ENCODE data around the gene HBEGF.
"Not testable (repeated sequence)": the region's sequence is repeated elsewhere in the genome, so short reads cannot be mapped to it uniquely, and the experiment has no call there.

The HBEGF gene

GRCh38 chr5:140360681-140361479, 14.5 kb upstream of the HBEGF start:
- DNase-seq, result no peak

- no peak for DNase-seq
Measured at GRCh38 chr5:140360101-140360500, 13.7 kb upstream of the HBEGF start, which contains the start of gene SLC4A9. SLC4A9 (plus strand) TSS chr5:140360194; CDS start chr5:140360237, 43 bp downstream.

- DNase-seq, result no peak
Measured at GRCh38 chr5:140358738-140359310, 12.4 kb upstream of the HBEGF start.

GRCh38 chr5:140357726-140358093, 11.3 kb upstream of the HBEGF start:
- peak; percentile 20 to 70 for DNase-seq

GRCh38 chr5:140356853-140357725, 10.7 kb upstream of the HBEGF start:
- no peak for DNase-seq

- no peak for DNase-seq
Measured at GRCh38 chr5:140355546-140355945, 9.1 kb upstream of the HBEGF start.

- peak; percentile 9 to 43 for DNase-seq
Measured at GRCh38 chr5:140351609-140352334, 5.4 kb upstream of the HBEGF start.

GRCh38 chr5:140349244-140349643, 2.8 kb upstream of the HBEGF start:
- DNase-seq, result no peak

GRCh38 chr5:140348104-140348503, 1.7 kb upstream of the HBEGF start:
- DNase-seq, result no peak

- no peak for DNase-seq
Measured at GRCh38 chr5:140347360-140347759, 957 bp upstream of the HBEGF start.

GRCh38 chr5:140345919-140346347, 470 bp downstream of the HBEGF start:
- DNase-seq, result peak in 1 of 2 experiments; percentile 27

- no peak for DNase-seq
Measured at GRCh38 chr5:140344683-140345423, 1.6 kb downstream of the HBEGF start.

- not testable (repeated sequence) for DNase-seq
Measured at GRCh38 chr5:140343849-140344248, 2.6 kb downstream of the HBEGF start.

- DNase-seq, result no peak
Measured at GRCh38 chr5:140342896-140343295, 3.5 kb downstream of the HBEGF start.

- no peak for DNase-seq
Measured at GRCh38 chr5:140342287-140342686, 4.1 kb downstream of the HBEGF start.

- no peak for DNase-seq
Measured at GRCh38 chr5:140341591-140341990, 4.8 kb downstream of the HBEGF start.

GRCh38 chr5:140340605-140341121, 5.7 kb downstream of the HBEGF start:
- no peak for DNase-seq

GRCh38 chr5:140339636-140340035, 6.8 kb downstream of the HBEGF start:
- DNase-seq, result no peak

GRCh38 chr5:140338908-140339307, 7.5 kb downstream of the HBEGF start:
- DNase-seq, result no peak

GRCh38 chr5:140338336-140338735, 8.1 kb downstream of the HBEGF start:
- no peak for DNase-seq

- DNase-seq, result no peak
Measured at GRCh38 chr5:140337880-140338279, 8.5 kb downstream of the HBEGF start.

GRCh38 chr5:140336388-140336787, 10.0 kb downstream of the HBEGF start:
- no peak for DNase-seq
